HL-60 (cell line): ENCODE measurements around the gene UROD.

Experiments used
- DNase-seq, 2 experiments: peaks; one replicate each; pipeline ENCODE4 v3.0.0-alpha.2; 2010 to 2020; ENCODE audit warnings: low read depth in 1 of 2, low spot score in 1 of 2
- H3K27ac ChIP-seq: fragments of 250-450 bp; sonication (Bioruptor Pico); replicated peaks from 2 replicates; pipeline ENCODE4 v1.5.1; 2020; ENCODE audit warnings: mild to moderate bottlenecking, moderate library complexity
- H3K27me3 ChIP-seq: fragments of 250-450 bp; sonication (Bioruptor Pico); 2 replicates; pipeline ENCODE4 v1.5.1; 2021; ENCODE audit warnings: mild to moderate bottlenecking, moderate library complexity; ENCODE audit not compliant: insufficient read depth, poor library complexity, severe bottlenecking
- H3K4me3 ChIP-seq: replicated peaks from 2 replicates; pipeline ENCODE4 v1.5.1; 2011; ENCODE audit warnings: mild to moderate bottlenecking, control low read depth, low read length; ENCODE audit not compliant: insufficient read depth
- GABPA ChIP-seq: IDR thresholded peaks from 2 replicates; pipeline ENCODE4 v1.6.1; 2012; ENCODE audit warnings: low read depth
- POLR2AphosphoS5 ChIP-seq: IDR thresholded peaks from 2 replicates; pipeline ENCODE4 v1.6.1; 2012; ENCODE audit warnings: low read depth
- REST ChIP-seq: IDR thresholded peaks from 2 replicates; pipeline ENCODE4 v1.6.1; 2012; ENCODE audit warnings: low read depth; ENCODE audit not compliant: insufficient replicate concordance
- SPI1 ChIP-seq: IDR thresholded peaks from 2 replicates; pipeline ENCODE4 v1.6.1; 2012; ENCODE audit warnings: low read depth, mild to moderate bottlenecking, borderline replicate concordance
- TF ChIP-seq, protein P1 (sequence below): IDR thresholded peaks from one replicate; pipeline ENCODE4 v1.5.1; 2011; ENCODE audit warnings: low read length, control low read depth, inconsistent platforms; ENCODE audit not compliant: insufficient read depth

The UROD gene

DNA sequence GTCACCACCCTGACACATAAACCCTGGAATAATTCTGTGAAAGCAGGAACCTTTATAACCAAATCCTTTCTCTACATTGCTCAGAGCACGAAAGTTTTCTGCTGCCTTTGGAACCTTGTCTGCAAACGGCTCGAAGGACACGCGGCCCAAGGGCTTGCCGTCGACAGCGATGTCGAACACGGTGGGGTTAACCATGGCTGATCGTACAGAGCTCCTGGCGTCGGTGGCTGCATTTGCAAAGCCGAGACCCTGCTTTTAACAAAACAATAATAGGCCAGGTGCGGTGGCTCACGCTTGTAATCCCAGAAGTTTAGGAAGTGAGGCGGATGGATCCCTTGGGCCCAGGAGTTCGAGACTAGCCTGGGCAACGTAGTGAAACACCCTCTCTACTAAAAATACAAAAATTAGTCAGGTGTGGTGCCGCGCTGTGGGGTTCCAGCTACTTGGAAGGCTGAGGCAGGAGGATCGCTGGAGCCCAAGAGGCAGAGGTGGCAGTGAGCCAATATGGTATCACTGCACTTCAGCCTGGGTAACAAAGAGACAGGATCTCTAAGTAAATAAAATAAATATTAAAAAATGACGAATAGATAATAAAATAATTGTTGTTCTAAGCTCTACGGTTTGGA lies 23.4 kb upstream of the UROD start:
- no peak for DNase-seq
- H3K27me3 ChIP-seq, result no peaks in the 10 kb centered on the region
- TF ChIP-seq GABPA (no peak), POLR2AphosphoS5 (no peak), REST (no peak), SPI1 (no peak)
- TF ChIP-seq, protein P1, sequence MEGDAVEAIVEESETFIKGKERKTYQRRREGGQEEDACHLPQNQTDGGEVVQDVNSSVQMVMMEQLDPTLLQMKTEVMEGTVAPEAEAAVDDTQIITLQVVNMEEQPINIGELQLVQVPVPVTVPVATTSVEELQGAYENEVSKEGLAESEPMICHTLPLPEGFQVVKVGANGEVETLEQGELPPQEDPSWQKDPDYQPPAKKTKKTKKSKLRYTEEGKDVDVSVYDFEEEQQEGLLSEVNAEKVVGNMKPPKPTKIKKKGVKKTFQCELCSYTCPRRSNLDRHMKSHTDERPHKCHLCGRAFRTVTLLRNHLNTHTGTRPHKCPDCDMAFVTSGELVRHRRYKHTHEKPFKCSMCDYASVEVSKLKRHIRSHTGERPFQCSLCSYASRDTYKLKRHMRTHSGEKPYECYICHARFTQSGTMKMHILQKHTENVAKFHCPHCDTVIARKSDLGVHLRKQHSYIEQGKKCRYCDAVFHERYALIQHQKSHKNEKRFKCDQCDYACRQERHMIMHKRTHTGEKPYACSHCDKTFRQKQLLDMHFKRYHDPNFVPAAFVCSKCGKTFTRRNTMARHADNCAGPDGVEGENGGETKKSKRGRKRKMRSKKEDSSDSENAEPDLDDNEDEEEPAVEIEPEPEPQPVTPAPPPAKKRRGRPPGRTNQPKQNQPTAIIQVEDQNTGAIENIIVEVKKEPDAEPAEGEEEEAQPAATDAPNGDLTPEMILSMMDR, result no peak
- H3K4me3 ChIP-seq, result no peak overlapping the region
- H3K27ac ChIP-seq, result no peak overlapping the region

DNA sequence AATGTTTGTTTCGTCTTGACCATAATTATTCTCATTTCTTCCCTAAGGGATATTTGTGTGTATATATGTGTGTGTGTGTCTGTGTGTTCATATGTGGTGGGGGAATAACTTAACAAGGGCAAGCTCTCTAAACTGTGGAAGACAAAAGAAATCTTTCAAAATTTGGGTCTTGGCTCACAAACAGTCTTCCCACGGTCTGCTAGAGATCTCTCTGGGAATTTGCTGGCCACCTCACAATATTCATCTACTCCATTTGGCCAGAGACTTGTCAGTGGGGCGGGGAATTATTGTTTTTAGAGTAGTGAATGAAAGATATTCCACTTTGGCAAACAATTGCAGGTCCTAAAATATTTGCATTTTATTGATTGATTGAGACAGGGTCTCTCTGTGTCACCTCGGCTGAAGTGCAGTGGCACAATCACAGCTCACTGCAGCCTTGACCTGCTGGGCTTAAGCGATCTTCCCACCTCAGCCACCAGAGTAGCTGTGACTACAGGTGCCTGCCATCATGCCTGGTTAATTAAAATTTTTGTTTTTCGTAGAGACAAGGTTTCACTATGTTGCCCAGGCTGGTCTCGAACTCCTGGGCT lies 17.6 kb upstream of the UROD start:
- Histone ChIP-seq H3K4me3 (no peak overlapping the region), H3K27me3 (no peaks in the 10 kb centered on the region), H3K27ac (no peak overlapping the region)
- TF ChIP-seq POLR2AphosphoS5 (no peak), SPI1 (no peak), GABPA (no peak), REST (no peak)
- TF ChIP-seq, protein P1, result no peak
- DNase-seq, result no peak

- no peak for TF ChIP-seq POLR2AphosphoS5
- TF ChIP-seq REST, result no peak
- TF ChIP-seq SPI1, result no peak
- TF ChIP-seq, protein P1, result no peak
- no peak for TF ChIP-seq GABPA
- DNase-seq, result no peak
- H3K27me3 ChIP-seq, result no peaks in the 10 kb centered on the region
Measured at GRCh38 chr1:44995467-44996238, 16.4 kb upstream of the UROD start.

More at GRCh38 chr1:44995467-44996238, 16.4 kb upstream of the UROD start:
- no peak overlapping the region for H3K4me3 ChIP-seq
- no peak overlapping the region for H3K27ac ChIP-seq
